Measurements from ENCODE around the gene HSPH1.
A peak's percentile ranks its signal among the peaks of the same experiment; 100 is the strongest.

HSPH1 gene

DNA sequence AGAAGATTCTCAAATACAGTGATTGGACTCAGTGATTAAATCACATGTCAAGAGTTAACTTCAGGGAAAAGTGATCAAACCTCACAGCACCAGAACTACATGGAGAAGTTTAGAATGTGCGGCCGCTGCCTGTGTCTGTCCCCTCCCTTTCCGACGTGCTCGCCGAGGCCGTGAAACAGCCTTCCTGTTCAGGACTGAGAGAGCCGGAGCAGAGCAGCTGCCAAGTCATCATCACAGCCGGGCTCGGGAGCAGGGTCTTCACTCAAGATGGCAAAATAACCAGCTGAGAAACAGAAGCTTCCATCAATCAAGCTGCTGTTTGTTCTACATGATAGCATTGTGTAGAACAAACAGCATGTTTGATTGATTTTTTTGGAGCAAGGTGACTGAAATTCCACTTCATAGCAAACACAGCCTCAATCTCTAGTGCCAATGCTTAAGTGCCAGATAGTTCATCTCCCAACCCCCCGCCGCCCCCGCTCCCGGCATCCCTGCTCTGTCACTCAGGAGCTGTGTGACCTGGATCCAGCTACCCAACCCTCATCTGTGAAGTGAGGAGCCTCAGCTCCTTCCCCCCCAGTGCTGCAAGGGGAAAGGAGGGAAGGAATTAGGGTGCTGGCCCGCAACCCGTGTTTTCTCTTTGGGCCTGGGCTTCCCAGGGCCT, 70.6 kb downstream of the HSPH1 start:
- Histone ChIP-seq H3K4me2 (ENCODE audit: low read length) (peak overlapping the region; percentile 53), H3K4me1 (ENCODE audit: control insufficient read depth, insufficient read depth, low read length) (peaks cover 4% of the 10 kb centered on the region), H3K9me3 (replicated peaks; ENCODE audit: low read length) (no peaks in the 10 kb centered on the region), H3K4me3 (ENCODE audit: low read length) (no peak overlapping the region), H3K36me3 (ENCODE audit: insufficient read depth, low read length) (no peaks in the 10 kb centered on the region), H3K27me3 (ENCODE audit: control insufficient read depth, insufficient read depth, low read length) (peaks cover 32% of the 10 kb centered on the region), H3K9ac (ENCODE audit: low read depth, low read length) (no peak overlapping the region)

DNA sequence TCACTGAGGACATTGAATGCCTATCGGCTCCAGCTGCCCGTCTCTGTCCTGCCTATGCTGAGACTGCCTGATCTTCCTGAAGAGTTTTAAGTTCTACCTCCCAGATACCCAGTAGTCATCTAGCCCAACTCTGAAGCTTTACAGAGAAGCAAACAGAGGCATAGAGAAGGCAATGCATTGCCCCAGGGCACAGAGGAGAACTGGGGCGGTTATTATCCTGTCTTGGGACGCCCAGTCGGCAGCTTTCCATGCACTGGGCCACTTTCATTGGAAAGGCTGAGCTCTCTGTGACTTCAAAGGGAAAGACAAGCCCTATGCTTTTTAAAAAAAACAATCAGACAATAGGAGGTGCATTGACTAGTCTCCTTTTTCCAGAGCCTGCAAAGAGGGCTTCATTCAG, 71.6 kb downstream of the HSPH1 start:
- Histone ChIP-seq H3K4me3 (ENCODE audit: low read length) (no peak overlapping the region), H3K36me3 (ENCODE audit: insufficient read depth, low read length) (no peaks in the 10 kb centered on the region), H3K27me3 (ENCODE audit: control insufficient read depth, insufficient read depth, low read length) (peaks cover 42% of the 10 kb centered on the region), H3K9me3 (replicated peaks; ENCODE audit: low read length) (no peaks in the 10 kb centered on the region), H3K4me2 (ENCODE audit: low read length) (no peak overlapping the region), H3K4me1 (ENCODE audit: control insufficient read depth, insufficient read depth, low read length) (peaks cover 4% of the 10 kb centered on the region), H3K9ac (ENCODE audit: low read depth, low read length) (no peak overlapping the region)

DNA sequence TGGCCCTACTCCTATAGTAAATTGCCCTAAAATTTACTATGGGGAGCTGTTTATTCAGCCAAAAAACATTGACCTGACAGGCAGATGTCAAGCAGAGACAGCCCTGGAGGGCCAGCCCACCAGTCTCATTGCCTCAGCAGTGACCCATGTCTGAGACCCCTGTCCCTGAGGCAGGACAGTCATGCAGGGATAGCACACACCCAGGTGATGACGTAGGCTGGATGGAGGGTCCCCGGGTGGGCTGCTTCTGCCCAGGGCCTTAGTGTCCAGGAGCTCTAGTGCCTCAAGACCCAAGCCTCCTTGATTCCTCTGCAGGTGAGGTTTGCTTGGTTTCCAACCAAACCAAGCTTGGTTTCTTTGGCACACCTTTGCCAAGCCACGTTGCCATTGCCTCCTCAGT, 72.1 kb downstream of the HSPH1 start:
- H3K9ac ChIP-seq (ENCODE audit: low read depth, low read length): no peak overlapping the region
- H3K4me2 ChIP-seq (ENCODE audit: low read length): no peak overlapping the region
- peaks cover 45% of the 10 kb centered on the region for H3K27me3 ChIP-seq (ENCODE audit: control insufficient read depth, insufficient read depth, low read length)
- no peak overlapping the region for H3K4me3 ChIP-seq (ENCODE audit: low read length)
- peaks cover 4% of the 10 kb centered on the region for H3K4me1 ChIP-seq (ENCODE audit: control insufficient read depth, insufficient read depth, low read length)
- H3K36me3 ChIP-seq (ENCODE audit: insufficient read depth, low read length): no peaks in the 10 kb centered on the region
- no peaks in the 10 kb centered on the region for H3K9me3 ChIP-seq (replicated peaks; ENCODE audit: low read length)

DNA sequence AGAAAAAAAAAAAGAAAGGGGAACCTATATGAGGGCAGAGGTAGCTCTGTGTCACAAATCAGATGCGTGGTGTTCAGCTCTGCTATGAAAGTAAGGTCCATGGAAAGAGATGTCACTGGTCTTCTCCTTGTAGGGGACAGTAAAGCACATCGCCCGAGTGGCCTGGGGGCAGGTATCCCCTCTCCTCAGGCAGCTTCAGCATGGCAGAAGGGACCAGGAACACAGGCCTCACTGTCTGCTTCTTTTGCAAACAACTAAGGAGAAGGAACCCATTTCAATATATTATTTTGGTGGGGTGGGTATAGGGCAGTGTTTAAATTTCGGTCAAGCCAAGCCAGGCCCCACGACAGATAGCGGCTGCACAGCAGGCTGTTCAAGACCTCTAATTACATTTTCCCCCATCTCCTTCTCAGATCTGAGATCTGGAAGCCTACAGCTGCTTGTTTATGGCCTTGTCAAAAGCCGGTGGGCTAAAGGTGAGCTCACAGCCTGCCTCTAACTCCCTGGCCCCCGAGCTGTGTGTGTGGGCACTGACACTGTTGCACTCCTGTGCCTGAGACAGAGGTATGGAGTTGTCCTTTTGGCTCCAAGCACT, 72.8 kb downstream of the HSPH1 start:
- Histone ChIP-seq H3K9me3 (replicated peaks; ENCODE audit: low read length) (no peaks in the 10 kb centered on the region), H3K27me3 (ENCODE audit: control insufficient read depth, insufficient read depth, low read length) (peaks cover 47% of the 10 kb centered on the region), H3K36me3 (ENCODE audit: insufficient read depth, low read length) (no peaks in the 10 kb centered on the region), H3K4me2 (ENCODE audit: low read length) (no peak overlapping the region), H3K9ac (ENCODE audit: low read depth, low read length) (no peak overlapping the region), H3K4me3 (ENCODE audit: low read length) (no peak overlapping the region), H3K4me1 (ENCODE audit: control insufficient read depth, insufficient read depth, low read length) (peaks cover 4% of the 10 kb centered on the region)

Data from skeletal muscle satellite cell (primary cell).